Bronchial smooth muscle cell (primary cell): Measurements from ENCODE around the gene OGFR. TPM values are rescaled to one million over a fixed set of nuclear protein-coding genes. Genes with fewer than 3 reads are reported as not detected.

Experiments used
- total RNA-seq: library from RNA; depleted of rRNA; stranded (reverse); fragments of >200 nt; gene quantifications from 2 replicates; pipeline ENCODE4 v1.2.1, GENCODE V29; 2014

OGFR gene, protein sequence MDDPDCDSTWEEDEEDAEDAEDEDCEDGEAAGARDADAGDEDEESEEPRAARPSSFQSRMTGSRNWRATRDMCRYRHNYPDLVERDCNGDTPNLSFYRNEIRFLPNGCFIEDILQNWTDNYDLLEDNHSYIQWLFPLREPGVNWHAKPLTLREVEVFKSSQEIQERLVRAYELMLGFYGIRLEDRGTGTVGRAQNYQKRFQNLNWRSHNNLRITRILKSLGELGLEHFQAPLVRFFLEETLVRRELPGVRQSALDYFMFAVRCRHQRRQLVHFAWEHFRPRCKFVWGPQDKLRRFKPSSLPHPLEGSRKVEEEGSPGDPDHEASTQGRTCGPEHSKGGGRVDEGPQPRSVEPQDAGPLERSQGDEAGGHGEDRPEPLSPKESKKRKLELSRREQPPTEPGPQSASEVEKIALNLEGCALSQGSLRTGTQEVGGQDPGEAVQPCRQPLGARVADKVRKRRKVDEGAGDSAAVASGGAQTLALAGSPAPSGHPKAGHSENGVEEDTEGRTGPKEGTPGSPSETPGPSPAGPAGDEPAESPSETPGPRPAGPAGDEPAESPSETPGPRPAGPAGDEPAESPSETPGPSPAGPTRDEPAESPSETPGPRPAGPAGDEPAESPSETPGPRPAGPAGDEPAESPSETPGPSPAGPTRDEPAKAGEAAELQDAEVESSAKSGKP
- 34.8 and 35.9 TPM in 2 replicates for total RNA-seq

DNA sequence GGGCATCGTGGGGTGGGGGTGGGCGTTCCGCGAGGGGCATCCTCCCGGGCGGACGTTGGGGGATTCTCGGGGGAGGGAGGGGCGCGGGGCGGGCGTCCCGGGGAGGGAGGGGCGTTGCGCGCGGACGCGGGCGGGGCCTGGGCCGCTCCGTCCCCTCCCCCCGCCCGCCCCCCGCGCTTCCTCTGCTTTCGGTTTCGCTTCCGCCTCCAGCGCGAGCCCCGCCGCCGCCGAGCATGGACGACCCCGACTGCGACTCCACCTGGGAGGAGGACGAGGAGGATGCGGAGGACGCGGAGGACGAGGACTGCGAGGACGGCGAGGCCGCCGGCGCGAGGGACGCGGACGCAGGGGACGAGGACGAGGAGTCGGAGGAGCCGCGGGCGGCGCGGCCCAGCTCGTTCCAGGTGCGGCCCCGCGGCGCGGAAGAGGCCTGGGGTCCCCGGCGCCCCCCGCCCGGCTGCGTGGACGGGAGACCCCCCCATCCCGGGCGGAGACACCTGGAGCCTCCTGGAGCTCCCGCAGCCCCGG lies at the start of gene OGFR:
TSS of gene OGFR (plus strand) at position 209 of the 528 bp plus-strand sequence. CDS start at position 234, 25 bp downstream.

DNA sequence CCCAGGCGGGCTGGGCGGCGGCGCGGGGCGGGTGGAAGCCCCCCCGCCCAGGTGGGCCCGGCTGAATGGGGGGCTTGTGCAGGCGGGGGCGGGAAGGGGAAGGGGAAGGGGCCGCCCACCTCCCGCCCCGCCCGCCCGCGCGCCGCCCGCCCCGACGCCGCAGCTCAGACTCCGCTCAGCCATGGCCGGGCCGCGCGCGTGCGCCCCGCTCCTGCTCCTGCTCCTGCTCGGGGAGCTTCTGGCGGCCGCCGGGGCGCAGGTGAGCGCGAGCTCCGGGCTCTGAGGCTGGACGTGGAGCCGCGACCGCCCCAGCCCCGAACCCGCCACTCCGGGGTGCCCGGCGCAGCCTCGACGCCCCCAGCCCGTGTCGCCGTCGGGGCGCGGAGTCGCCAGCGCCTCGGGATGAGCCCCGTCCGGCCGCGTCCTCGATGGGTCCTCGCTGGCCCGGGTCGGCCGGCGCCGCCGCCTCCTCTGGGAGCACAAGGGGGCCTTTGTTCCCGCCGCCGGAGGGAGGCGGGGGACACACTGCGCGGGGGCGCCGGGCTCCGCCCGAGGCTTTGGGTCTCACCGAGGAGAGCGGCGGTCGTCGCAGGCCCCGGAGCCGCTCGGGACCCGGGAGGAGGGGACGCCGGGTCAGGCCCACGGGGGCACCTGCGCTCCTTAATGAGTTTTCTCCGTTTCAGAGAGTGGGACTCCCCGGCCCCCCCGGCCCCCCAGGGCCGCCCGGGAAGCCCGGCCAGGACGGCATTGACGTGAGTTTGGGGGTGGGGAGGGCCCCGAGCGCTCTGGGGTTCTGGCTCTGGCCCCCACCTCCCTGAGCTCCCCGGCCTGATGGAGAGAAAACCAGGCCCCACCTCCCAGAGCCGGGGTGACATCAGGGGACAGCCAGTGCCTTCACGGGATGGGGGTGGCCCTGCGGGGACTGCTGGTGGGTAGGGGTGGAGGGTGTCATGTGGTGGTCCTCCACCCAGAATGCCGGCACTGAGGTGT lies 12.5 kb downstream of the OGFR start, which contains the start of gene COL9A3:
TSS of gene COL9A3 (plus strand) at position 167 of the 990 bp plus-strand sequence. CDS start at position 182, 15 bp downstream.

DNA sequence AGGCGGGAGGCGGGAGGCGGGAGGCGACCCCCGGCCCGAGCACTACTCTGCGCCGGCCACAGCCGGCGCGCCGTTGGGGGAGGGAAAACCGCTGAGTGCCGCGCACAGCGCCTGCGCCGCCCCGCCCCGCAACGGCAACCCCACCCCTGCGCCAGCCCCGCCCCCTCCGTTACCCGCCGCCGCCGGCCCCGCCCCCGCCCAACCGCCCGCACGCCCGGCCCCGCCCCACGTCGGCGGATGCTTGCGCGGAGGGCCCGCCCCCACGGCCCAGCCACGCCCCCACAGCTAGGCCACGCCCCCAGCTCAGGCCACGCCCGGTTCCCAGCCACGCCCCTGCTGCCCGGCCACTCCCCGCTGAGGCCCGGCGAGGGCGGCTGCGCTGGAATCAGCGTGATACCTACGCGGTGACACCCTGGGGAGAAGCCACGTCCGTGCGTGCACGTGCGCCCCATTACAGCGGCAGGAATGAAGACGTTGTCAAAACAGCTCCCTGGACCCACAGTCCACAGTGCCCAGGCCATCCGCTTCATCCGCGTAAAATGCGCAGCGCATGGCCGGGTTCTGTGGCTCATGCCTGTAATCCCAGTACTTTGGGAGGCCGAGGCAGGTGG lies 57.2 kb downstream of the OGFR start, which contains the start of gene TCFL5:
TSS of gene TCFL5 (minus strand) at position 97 of the 611 bp plus-strand sequence. CDS start 152 bp downstream, outside the sequence.

Other genes with a start within 250 kb of the OGFR start
- 0.09 and 0.32 TPM in 2 replicates for gene SLCO4A1, start 162.3 kb upstream of the OGFR start, total RNA-seq
- gene NTSR1, start 96.0 kb upstream of the OGFR start, total RNA-seq = under 0.01 and 0.32 TPM in 2 replicates
- gene MRGBP, start 8.4 kb upstream of the OGFR start, total RNA-seq = 13.6 and 13.8 TPM in 2 replicates
- gene COL9A3, start 12.2 kb downstream of the OGFR start, total RNA-seq = 0.52 and 1.1 TPM in 2 replicates
- 11.7 and 14.3 TPM in 2 replicates for gene TCFL5, start 57.0 kb downstream of the OGFR start, total RNA-seq
- 27.3 and 31.4 TPM in 2 replicates for gene DIDO1, start 121.7 kb downstream of the OGFR start, total RNA-seq
- gene GID8, start 133.3 kb downstream of the OGFR start, total RNA-seq = 30.6 and 31.3 TPM in 2 replicates
- gene SLC17A9, start 147.9 kb downstream of the OGFR start, total RNA-seq = 2.0 and 6.5 TPM in 2 replicates
- gene BHLHE23, start 202.1 kb downstream of the OGFR start, total RNA-seq = not detected in 2 replicates